Measurements from ENCODE around the gene BICRA.
"Not testable (repeated sequence)": the region's sequence is repeated elsewhere in the genome, so short reads cannot be mapped to it uniquely, and the experiment has no call there.

Gene BICRA

GRCh38 chr19:47714855-47715254 lies 105.9 kb downstream of the BICRA start:
- not testable (repeated sequence) for DNase-seq (ENCODE audit: low read depth in 2 of 2)

DNA sequence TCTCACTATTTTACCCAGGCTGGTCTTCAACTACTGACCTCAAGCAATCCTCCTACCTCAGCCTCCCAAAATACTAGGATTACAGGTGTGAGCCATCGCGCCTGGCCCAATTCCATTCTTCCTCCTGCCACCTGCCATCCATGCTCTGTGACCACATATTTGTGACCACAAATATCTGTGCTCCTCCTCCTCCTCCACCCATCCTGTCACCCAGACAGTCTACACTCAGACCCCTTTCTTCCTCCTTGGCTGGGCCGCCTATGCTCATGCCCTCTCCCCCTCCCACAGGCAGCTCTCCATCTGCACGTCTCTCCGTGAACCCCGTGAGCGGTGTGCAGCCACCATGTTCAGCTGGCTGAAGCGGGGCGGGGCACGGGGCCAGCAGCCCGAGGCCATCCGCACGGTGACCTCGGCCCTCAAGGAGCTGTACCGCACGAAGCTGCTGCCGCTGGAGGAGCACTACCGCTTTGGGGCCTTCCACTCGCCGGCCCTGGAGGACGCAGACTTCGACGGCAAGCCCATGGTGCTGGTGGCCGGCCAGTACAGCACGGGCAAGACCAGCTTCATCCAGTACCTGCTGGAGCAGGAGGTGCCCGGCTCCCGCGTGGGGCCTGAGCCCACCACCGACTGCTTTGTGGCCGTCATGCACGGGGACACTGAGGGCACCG lies 107.5 kb downstream of the BICRA start:
- DNase-seq (ENCODE audit: low read depth in 2 of 2): no peak

GRCh38 chr19:47718415-47719046 lies 109.6 kb downstream of the BICRA start:
- not testable (repeated sequence) for DNase-seq (ENCODE audit: low read depth in 2 of 2)

DNA sequence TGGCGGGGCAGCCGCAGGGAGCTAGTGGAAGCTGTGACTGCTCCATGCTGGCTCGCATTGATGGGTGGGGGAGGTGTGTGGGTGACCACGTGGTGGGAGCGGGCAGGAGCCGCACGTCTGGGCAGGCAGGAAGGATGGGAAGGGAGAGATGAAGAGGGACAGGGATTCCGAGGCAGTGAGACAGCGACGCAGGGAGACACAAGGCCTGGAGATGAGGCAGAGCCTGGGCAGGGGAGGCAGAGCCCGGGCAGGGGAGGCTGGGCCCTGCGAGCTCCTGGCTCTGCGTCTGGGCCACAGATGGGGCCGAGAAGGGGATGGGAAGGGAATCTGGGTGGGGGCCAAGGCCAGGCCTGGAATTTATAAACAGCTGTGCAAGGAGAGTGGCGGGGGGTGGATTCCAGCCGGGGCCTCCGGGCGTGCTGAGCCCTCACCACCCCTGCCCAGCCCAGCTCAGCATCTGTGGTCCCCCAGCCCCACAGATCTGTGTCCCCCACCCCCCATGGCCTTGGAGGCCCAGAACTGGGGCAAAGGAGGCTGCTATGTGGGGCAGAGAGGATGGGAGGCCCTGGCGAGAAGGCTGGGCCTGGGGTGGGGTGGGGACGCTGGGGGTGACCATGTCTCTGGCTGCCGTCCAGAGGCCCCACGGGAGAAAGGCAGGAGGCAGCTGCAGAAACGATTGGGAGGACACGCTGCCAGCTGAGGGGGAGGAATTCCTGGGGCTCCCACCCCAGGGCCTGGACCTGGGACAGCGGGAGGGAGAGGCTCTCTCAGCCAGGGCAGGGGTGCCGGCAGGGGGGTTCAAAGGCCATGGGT lies 110.3 kb downstream of the BICRA start:
- no peak for DNase-seq (ENCODE audit: low read depth in 2 of 2)

DNA sequence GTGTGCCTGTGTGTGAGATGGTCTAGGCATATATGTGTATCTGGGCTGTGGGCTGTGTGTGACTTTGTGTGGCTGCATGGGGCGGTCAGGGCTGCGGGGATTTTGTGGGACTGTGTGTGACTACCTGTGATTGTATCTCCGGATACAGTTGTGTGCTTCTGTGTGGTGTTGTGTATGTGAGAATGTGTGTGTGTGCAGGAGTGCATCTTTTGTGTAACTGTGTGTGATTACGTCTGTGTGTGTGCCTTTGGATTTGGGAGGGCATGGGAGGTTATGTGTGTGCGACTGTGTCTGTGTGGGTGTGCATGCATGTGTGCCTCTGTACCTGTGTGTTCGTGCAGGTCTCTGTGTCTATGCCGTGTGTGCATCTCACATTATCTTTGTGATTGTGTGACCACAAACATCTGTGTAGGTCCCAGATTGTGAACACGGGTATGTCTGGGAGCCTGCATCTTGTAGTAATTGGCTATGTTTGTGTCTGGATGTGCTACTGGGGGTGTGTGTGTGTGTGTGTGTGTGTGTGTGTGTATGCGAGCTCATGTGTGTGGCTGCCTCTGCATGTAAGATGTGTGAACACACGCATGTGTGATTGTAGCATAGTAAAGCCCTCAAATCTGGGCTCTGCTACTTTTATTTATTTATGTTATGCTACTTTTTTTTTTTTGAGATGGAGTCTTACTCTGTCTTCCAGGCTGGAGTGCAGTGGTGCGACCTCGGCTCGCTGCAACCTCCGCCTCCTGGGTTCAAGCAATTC lies 111.9 kb downstream of the BICRA start:
- no peak for DNase-seq (ENCODE audit: low read depth in 2 of 2)

DNA sequence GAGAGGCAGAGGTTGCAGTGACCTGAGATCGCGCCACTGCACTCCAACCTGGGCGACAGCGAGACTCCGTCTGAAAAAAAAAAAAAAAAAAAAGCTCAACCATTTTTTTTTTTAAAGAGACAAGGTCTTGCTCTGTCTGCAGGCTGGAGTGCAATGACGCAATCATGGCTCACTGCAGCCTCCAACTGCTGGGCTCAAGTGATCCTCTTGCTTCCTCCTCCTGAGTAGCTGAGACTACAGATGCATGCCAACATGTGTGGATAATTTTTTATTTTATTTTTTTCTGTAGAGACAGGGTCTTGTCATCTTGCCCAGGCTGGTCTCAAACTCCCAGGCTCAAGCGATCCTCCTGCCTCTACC lies 114.6 kb downstream of the BICRA start:
- DNase-seq (ENCODE audit: low read depth in 2 of 2): no peak

- DNase-seq (ENCODE audit: low read depth in 2 of 2): no peak
Observed at GRCh38 chr19:47725759-47726401, 116.9 kb downstream of the BICRA start.

DNA sequence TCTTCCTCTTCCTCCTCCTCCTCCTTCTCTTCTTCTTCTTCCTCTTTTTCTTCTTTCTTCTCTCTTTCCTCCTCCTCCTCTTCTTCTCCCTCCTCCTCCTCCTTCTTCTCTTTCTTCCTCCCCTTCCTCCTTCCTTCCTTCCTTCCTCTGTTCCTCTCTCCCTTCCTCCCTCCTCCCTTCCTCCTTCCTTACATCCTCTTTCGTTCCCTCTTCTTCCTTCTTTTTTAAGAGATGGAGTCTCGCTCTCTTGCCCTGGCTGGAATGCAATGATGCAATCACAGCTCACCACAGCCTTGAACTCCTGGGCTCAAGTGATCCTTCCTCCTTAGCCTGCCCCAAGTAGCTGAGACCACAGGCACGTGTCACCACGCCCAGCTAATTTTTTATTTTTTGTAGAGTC lies 117.5 kb downstream of the BICRA start:
- DNase-seq (ENCODE audit: low read depth in 2 of 2): no peak

DNA sequence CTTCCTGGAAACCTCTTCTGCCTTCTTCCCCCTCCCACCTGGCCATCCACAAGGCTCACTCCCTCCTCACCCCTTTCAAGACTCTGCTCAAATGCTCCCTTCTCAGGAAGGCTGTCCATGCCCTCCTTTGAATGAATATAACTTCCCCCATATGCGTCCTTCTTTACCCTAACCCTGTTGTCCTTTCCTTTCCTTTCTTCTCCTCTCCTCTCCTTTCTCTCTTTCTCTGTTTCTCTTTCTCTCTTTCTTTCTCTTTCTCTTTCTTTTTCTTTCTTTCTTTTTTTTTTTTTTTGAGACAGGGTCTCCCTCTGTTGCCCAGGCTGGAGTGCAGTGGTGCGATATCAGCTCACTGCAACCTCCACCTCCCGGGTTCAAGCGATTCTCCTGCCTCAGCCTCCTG lies 119.4 kb downstream of the BICRA start:
- not testable (repeated sequence) for DNase-seq (ENCODE audit: low read depth in 2 of 2)

DNA sequence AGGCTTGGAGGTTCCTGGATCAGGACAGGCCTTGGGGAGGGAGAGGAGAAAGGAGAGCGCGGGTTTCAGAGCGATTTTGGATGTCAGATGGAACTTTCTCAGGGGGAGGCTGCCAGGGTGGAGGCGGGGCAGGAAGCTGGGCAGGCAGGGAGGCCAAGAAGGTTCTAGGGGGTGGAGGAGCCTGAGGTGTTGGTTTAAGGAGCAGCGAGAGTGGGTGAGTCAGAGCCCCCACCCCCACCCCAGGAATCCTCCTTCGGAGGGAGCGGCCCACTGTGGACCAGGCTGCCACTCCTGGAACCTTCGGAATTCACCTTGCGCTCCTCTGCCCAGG lies 120.5 kb downstream of the BICRA start:
- DNase-seq (ENCODE audit: low read depth in 2 of 2): no peak

DNA sequence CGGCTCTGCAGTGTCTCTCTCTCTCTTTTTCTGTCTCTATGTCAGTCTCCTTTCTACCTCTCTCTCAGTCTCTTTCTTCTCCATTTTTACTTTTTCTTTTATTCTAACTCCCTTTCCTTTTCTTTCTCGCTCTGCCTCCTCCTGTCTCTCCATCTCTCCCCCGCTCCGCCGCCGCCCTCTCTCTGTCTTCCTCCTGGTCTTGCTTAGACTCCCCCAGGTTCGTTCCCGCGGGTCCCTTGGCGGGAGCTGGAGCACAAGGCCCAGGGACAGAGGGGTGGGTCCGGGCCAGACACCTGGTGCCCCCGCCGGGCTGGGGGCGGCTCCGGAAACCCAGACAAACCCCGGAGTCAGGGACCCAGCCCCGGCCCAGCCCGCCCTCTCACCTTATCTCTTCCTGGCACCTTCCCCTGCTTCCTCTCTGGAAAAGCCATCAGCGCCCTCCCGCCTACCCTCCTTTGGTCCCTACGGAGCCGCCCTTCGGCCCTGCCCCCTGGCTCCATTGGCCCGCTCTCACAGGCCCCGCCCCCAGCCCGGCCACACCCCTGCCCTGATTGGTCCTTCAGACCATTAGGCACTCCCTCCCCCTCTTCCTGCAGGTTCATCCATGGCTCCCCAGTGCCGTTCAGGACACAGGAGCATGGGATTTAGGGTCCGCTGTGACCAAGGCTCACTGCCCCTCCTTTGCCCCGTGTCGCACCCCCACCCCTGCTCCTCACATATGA lies 121.0 kb downstream of the BICRA start:
- peak; percentile 34 to 56 for DNase-seq (ENCODE audit: low read depth in 2 of 2)

- no peak for DNase-seq (ENCODE audit: low read depth in 2 of 2)
Observed at GRCh38 chr19:47730521-47730889, 121.6 kb downstream of the BICRA start.

GRCh38 chr19:47730910-47731309 lies 122.0 kb downstream of the BICRA start:
- DNase-seq (ENCODE audit: low read depth in 2 of 2): no peak

- DNase-seq (ENCODE audit: low read depth in 2 of 2): no peak
Observed at GRCh38 chr19:47735131-47735530, 126.2 kb downstream of the BICRA start.

DNA sequence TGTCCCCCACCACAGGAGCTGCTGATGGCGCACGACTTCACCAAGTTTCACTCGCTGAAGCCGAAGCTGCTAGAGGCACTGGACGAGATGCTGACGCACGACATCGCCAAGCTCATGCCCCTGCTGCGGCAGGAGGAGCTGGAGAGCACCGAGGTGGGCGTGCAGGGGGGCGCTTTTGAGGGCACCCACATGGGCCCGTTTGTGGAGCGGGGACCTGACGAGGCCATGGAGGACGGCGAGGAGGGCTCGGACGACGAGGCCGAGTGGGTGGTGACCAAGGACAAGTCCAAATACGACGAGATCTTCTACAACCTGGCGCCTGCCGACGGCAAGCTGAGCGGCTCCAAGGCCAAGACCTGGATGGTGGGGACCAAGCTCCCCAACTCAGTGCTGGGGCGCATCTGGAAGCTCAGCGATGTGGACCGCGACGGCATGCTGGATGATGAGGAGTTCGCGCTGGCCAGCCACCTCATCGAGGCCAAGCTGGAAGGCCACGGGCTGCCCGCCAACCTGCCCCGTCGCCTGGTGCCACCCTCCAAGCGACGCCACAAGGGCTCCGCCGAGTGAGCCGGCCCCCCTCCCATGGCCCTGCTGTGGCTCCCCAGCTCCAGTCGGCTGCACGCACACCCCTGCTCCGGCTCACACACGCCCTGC lies 132.1 kb downstream of the BICRA start:
- DNase-seq (ENCODE audit: low read depth in 2 of 2): no peak

DNA sequence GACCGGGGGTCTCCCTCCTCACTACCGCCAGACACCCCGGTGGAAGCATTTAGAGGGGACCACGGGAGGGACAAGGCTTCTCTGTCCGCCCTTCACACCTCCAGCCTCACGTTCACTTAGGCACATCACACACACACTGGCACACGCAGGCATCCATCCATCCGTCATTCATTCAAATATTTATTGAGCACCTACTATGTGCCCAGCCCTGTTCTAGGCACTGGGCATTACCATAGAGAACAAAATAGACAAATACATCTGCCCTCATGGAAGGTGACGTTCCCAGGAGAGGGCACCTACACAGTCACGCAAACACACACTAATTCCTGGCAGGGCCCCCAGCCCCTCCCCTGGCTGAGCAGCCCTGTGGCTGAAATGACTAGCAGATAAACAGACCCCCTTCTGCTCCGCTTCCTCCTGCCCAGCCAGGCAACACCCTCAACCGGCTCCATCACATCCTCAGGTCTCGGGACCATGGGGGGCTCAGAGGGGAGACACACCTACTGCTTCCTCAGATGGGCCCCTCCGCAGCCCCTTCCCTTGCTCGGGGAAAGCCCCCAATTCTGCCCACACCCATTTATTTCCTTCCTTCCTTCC lies 132.7 kb downstream of the BICRA start:
- no peak for DNase-seq (ENCODE audit: low read depth in 2 of 2)

DNA sequence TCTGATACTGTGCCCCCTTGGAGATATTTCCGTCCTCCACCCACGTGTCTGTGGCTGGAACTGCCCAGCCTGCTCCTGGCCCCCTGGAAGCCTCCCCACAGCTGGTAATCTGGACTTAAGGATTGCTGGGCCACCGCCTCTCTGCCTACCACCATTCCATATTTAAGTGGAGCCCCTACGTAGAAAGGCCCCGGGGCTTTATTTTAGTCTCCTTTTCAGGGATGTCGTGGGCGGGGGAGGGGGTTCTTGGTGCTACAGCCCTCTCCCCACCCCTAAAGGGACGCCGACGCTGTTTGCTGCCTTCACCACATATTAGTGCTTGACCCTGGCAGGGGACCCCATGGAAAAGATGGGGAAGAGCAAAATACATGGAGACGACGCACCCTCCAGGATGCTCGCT lies 133.7 kb downstream of the BICRA start:
- no peak for DNase-seq (ENCODE audit: low read depth in 2 of 2)

DNA sequence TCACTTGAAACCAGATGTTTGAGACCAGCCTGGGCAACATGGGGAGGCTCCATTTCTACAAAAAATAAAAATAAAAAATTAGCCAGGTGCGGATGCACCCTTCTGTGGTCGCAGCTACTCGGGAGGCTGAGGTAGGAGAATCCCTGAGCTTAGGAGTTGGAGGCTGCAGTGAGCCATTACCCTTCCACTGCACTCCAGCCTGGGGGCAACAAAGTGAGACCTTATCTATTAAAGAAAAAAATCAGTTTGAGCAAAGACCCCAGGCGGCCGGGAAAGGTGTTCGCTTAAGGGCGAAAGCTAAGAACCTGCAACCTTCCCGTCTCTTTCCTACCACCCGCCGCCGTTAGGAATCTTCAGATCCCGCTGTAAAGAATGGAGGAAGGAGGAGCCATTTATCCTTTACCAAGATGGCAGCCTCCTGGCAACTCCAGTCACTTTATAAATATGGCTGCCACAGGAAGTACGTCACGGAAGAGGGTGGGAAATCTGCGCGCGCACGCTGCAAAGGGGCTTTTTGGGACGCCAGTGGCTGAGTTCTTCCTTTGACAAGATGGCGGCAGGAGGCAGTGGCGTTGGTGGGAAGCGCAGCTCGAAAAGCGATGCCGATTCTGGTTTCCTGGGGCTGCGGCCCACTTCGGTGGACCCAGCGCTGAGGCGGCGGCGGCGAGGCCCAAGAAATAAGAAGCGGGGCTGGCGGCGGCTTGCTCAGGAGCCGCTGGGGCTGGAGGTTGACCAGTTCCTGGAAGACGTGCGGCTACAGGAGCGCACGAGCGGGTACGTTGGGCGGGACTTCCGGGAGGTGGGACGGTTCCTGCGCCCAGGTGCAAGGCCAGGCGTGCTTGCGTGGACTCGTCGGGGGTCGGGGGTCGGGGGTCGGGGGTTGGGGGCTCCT lies 136.3 kb downstream of the BICRA start, which contains the start of gene NOP53:
TSS of gene NOP53 (plus strand) at position 537 of the 892 bp plus-strand sequence. CDS start at position 551, 14 bp downstream.
- peak; percentile 89 to 90 for DNase-seq (ENCODE audit: low read depth in 2 of 2)

GRCh38 chr19:47746129-47746528 lies 137.2 kb downstream of the BICRA start:
- not testable (repeated sequence) for DNase-seq (ENCODE audit: low read depth in 2 of 2)
